Measurements from ENCODE around the gene MSH3. TPM values are rescaled to one million over a fixed set of nuclear protein-coding genes. Genes with fewer than 3 reads are reported as not detected.

Gene MSH3
- total and polyA plus RNA-seq, 3 donors from 2014 or later, result 7.6 to 17.7 (median 16.6) TPM

DNA sequence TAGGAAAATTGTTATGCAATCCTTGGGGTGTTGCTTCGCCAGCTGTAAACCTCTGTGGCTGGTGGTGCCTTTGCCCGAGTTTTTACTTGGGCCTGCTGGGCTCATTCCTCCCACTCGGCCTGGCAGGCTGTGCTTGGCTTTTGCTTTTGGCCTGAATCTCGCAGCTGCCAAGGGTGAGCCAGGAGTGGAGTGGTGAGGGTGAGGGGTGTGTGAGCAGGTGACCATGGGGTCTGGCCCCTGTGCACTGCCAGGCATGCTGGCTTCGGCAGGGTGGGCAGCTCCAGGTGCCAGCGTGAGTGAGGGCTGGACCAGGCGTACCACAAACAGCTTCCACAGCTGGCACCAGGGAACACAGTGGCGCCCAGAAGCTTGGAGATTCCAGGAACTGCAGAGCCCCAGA, 12.9 kb downstream of the MSH3 start:
- Histone ChIP-seq H3K27me3 (no peaks in the 10 kb centered on the region), H3K4me1 (no peaks in the 10 kb centered on the region), H3K4me3 (no peak overlapping the region), H3K9me3 (no peaks in the 10 kb centered on the region), H3K36me3 (ENCODE audit: low read depth, missing control alignments) (no peaks in the 10 kb centered on the region), H3K27ac (no peak overlapping the region)
- TF ChIP-seq POLR2A (IDR thresholded peaks at IDR 0.05), result no peak
- TF ChIP-seq, protein P1, sequence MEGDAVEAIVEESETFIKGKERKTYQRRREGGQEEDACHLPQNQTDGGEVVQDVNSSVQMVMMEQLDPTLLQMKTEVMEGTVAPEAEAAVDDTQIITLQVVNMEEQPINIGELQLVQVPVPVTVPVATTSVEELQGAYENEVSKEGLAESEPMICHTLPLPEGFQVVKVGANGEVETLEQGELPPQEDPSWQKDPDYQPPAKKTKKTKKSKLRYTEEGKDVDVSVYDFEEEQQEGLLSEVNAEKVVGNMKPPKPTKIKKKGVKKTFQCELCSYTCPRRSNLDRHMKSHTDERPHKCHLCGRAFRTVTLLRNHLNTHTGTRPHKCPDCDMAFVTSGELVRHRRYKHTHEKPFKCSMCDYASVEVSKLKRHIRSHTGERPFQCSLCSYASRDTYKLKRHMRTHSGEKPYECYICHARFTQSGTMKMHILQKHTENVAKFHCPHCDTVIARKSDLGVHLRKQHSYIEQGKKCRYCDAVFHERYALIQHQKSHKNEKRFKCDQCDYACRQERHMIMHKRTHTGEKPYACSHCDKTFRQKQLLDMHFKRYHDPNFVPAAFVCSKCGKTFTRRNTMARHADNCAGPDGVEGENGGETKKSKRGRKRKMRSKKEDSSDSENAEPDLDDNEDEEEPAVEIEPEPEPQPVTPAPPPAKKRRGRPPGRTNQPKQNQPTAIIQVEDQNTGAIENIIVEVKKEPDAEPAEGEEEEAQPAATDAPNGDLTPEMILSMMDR (IDR thresholded peaks at IDR 0.05), result no peak
- intact Hi-C loops (cut with DNase I; ENCODE audit: low total_unique reads), result loop anchor here (5.0 kb wide), 1 partner anchor 765 kb away; no protein-coding TSS in a partner anchor
- WGBS, 2 donors, result 55 to 87% methylated on average over 5 to 8 of the region's 8 CpGs
- no peak for DNase-seq

- intact Hi-C loops (cut with DNase I; ENCODE audit: low total_unique reads), result loop anchor here (5.0 kb wide), 1 partner anchor 764 kb away; no protein-coding TSS in a partner anchor
- no peak for DNase-seq
- no peaks in the 10 kb centered on the region for H3K36me3 ChIP-seq (ENCODE audit: low read depth, missing control alignments)
- no peak overlapping the region for H3K27ac ChIP-seq
- H3K4me3 ChIP-seq, result no peak overlapping the region
- no peak for TF ChIP-seq POLR2A (IDR thresholded peaks at IDR 0.05)
- TF ChIP-seq, protein P1 (IDR thresholded peaks at IDR 0.05), result no peak
- H3K27me3 ChIP-seq, result no peaks in the 10 kb centered on the region
- H3K9me3 ChIP-seq, result no peaks in the 10 kb centered on the region
- WGBS, 2 donors, result 86 to 90% methylated on average over 12 to 16 of the region's 16 CpGs
- H3K4me1 ChIP-seq, result no peaks in the 10 kb centered on the region
Observed at GRCh38 chr5:80668016-80668969, 13.8 kb downstream of the MSH3 start.

DNA sequence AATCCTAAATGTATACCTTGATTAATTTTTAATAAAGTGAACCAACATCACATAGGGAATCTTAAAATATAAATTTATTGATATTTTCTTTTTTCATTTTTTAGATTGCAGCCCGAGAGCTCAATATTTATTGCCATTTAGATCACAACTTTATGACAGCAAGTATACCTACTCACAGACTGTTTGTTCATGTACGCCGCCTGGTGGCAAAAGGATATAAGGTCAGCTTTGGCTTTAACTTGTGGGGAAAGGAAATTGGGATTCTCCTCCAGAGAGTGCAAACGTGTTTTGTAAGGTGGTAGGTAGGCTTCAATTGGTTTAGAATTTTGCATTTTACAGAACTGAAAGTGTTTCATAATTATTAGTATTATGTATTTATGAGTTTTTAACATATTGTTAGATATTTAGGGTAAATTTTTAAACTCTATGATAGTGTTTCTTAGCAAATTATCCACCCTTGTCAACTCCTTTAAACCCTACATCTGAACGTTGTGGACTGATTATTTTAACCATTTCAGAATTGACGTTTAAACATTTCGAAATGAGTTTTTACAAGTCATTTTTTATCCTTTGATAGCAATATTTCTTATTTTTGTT, 17.8 kb downstream of the MSH3 start:
- Histone ChIP-seq H3K9me3 (no peaks in the 10 kb centered on the region), H3K27me3 (no peaks in the 10 kb centered on the region), H3K4me3 (no peak overlapping the region), H3K27ac (no peak overlapping the region), H3K4me1 (no peaks in the 10 kb centered on the region), H3K36me3 (ENCODE audit: low read depth, missing control alignments) (peaks cover 3% of the 10 kb centered on the region)
- TF ChIP-seq, protein P1 (IDR thresholded peaks at IDR 0.05), result peak; percentile 65 to 78 (median 78)
- no peak for TF ChIP-seq POLR2A (IDR thresholded peaks at IDR 0.05)
- 36 to 40% methylated on average over 7 of the region's 7 CpGs for WGBS, 2 donors
- intact Hi-C loops (cut with DNase I; ENCODE audit: low total_unique reads), result no loop called here
- peak; percentile 81 for DNase-seq

- Histone ChIP-seq H3K4me1 (no peaks in the 10 kb centered on the region), H3K36me3 (ENCODE audit: low read depth, missing control alignments) (peaks cover 3% of the 10 kb centered on the region), H3K9me3 (no peaks in the 10 kb centered on the region), H3K4me3 (no peak overlapping the region), H3K27me3 (no peaks in the 10 kb centered on the region), H3K27ac (no peak overlapping the region)
- TF ChIP-seq, protein P1 (IDR thresholded peaks at IDR 0.05), result no peak
- TF ChIP-seq POLR2A (IDR thresholded peaks at IDR 0.05), result no peak
- DNase-seq, result no peak
- intact Hi-C loops (cut with DNase I; ENCODE audit: low total_unique reads), result no loop called here
- WGBS, 2 donors, result 69 to 77% methylated on average over 6 of the region's 6 CpGs
Observed at GRCh38 chr5:80676706-80677105, 22.3 kb downstream of the MSH3 start.

All from testis (tissue), 3 donors.